NT2/D1 (cell line): Measurements from ENCODE around the gene IL11.
"Not testable (repeated sequence)": the region's sequence is repeated elsewhere in the genome, so short reads cannot be mapped to it uniquely, and the experiment has no call there.

Source experiments
- SUZ12 ChIP-seq: IDR thresholded peaks from 2 replicates; pipeline ENCODE4 v1.6.1; 2011; ENCODE audit not compliant: insufficient read length, insufficient read depth; ENCODE audit errors: extremely low read depth
- YY1 ChIP-seq: IDR thresholded peaks from 2 replicates; pipeline ENCODE4 v1.6.1; 2011; ENCODE audit not compliant: insufficient read length, insufficient read depth
- ZNF274 ChIP-seq: IDR thresholded peaks from 2 replicates; pipeline ENCODE4 v1.6.1; 2011; ENCODE audit warnings: mild to moderate bottlenecking, low read depth, low read length

- not testable (repeated sequence) for TF ChIP-seq ZNF274, SUZ12, YY1
Observed at GRCh38 chr19:55407550-55407799, 37.2 kb upstream of the IL11 start, which contains the start of gene UBE2S.
